Stimulated activated CD4-positive, alpha-beta T cell treated with anti-CD3 and anti-CD28 coated beads, TNF-alpha, amount 100 ng/mL, for 24 hours (primary cell): ENCODE data around the gene MRPL49.
"Not testable (repeated sequence)": the region's sequence is repeated elsewhere in the genome, so short reads cannot be mapped to it uniquely, and the experiment has no call there.

Source experiments
- DNase-seq, 3 experiments: peaks; one replicate each; pipeline ENCODE4 v3.0.0-alpha.2; 2020; ENCODE audit warnings: low read depth in 3 of 3

MRPL49 gene

GRCh38 chr11:65117206-65118096, 4.7 kb upstream of the MRPL49 start, which contains the start of gene ZNHIT2:
Gene ZNHIT2 (minus strand): TSS chr11:65117701. CDS start chr11:65117653, 48 bp downstream.
- peak; percentile 100 for DNase-seq

- no peak for DNase-seq
Measured at GRCh38 chr11:65118097-65118837, 3.9 kb upstream of the MRPL49 start.

GRCh38 chr11:65118891-65119669, 3.0 kb upstream of the MRPL49 start:
- DNase-seq = not testable (repeated sequence)

GRCh38 chr11:65119670-65119995, 2.5 kb upstream of the MRPL49 start:
- DNase-seq = no peak

- DNase-seq = no peak
Measured at GRCh38 chr11:65120831-65121230, 1.3 kb upstream of the MRPL49 start.

- no peak for DNase-seq
Measured at GRCh38 chr11:65121447-65121864, 665 bp upstream of the MRPL49 start.

- DNase-seq = no peak
Measured at GRCh38 chr11:65124480-65125196, 2.5 kb downstream of the MRPL49 start.

GRCh38 chr11:65125197-65126056, 3.3 kb downstream of the MRPL49 start:
- no peak for DNase-seq

GRCh38 chr11:65126624-65127274, 4.6 kb downstream of the MRPL49 start:
- no peak for DNase-seq

GRCh38 chr11:65127473-65128181, 5.5 kb downstream of the MRPL49 start:
- DNase-seq = no peak

GRCh38 chr11:65128182-65129145, 6.3 kb downstream of the MRPL49 start:
- no peak for DNase-seq

- DNase-seq = no peak
Measured at GRCh38 chr11:65129649-65130441, 7.7 kb downstream of the MRPL49 start.

GRCh38 chr11:65130631-65131416, 8.7 kb downstream of the MRPL49 start:
- DNase-seq = no peak

- no peak for DNase-seq
Measured at GRCh38 chr11:65131417-65131776, 9.3 kb downstream of the MRPL49 start.

GRCh38 chr11:65131895-65132237, 9.7 kb downstream of the MRPL49 start:
- no peak for DNase-seq

GRCh38 chr11:65132238-65132987, 10.3 kb downstream of the MRPL49 start:
- DNase-seq = no peak
